Activated naive CD8-positive, alpha-beta T cell treated with anti-CD3 and anti-CD28 coated beads, Interleukin-2, amount 50 U/mL, for 24 hours (primary cell): Measurements from ENCODE around the gene BLOC1S1.

Experiments used
- ATAC-seq: fragments of 150-1000 bp; cut with Tn5 transposase; one replicate; pipeline ENCODE4 v1.10.0; 2021
- DNase-seq: peaks from one replicate; pipeline ENCODE4 v3.0.0; 2021
- H3K27ac Mint-ChIP-seq: one replicate; pipeline ENCODE4 v1.8.0; 2021; ENCODE audit warnings: mild to moderate bottlenecking, mixed read lengths
- H3K27me3 Mint-ChIP-seq: one replicate; pipeline ENCODE4 v1.8.0; 2021; ENCODE audit warnings: mixed read lengths
- H3K36me3 Mint-ChIP-seq: one replicate; pipeline ENCODE4 v1.8.0; 2021; ENCODE audit warnings: low read depth, mixed read lengths
- H3K4me1 Mint-ChIP-seq: one replicate; pipeline ENCODE4 v1.8.0; 2021; ENCODE audit warnings: mixed read lengths
- H3K4me3 Mint-ChIP-seq: one replicate; pipeline ENCODE4 v1.8.0; 2021; ENCODE audit warnings: mild to moderate bottlenecking, moderate library complexity, mixed read lengths
- H3K9me3 Mint-ChIP-seq: one replicate; pipeline ENCODE4 v1.8.0; 2021; ENCODE audit warnings: mixed read lengths

BLOC1S1 gene

GRCh38 chr12:55715833-55716581, at the start of gene BLOC1S1:
BLOC1S1 (plus strand) TSS chr12:55716046; CDS start chr12:55716052, 6 bp downstream.
- H3K4me1 Mint-ChIP-seq = peaks cover 34% of the 10 kb centered on the region
- peaks cover 5% of the 10 kb centered on the region for H3K36me3 Mint-ChIP-seq
- H3K9me3 Mint-ChIP-seq = no peaks in the 10 kb centered on the region
- peak within 1 kb of the TSS; percentile 88 for H3K4me3 Mint-ChIP-seq
- H3K27me3 Mint-ChIP-seq = peaks cover 4% of the 10 kb centered on the region
- DNase-seq (peak; percentile 96), ATAC-seq (peak; percentile 92)
- peak within 1 kb of the TSS; percentile 90 for H3K27ac Mint-ChIP-seq

GRCh38 chr12:55666508-55666907, 49.3 kb upstream of the BLOC1S1 start:
- Mint-ChIP-seq H3K27ac (no peak overlapping the region), H3K27me3 (peaks cover 2% of the 10 kb centered on the region), H3K36me3 (no peaks in the 10 kb centered on the region), H3K9me3 (no peaks in the 10 kb centered on the region), H3K4me1 (no peaks in the 10 kb centered on the region), H3K4me3 (no peak overlapping the region)
- ATAC-seq (no peak), DNase-seq (no peak)

GRCh38 chr12:55670276-55670675, 45.6 kb upstream of the BLOC1S1 start:
- ATAC-seq (no peak), DNase-seq (no peak)
- Mint-ChIP-seq H3K27me3 (peaks cover 2% of the 10 kb centered on the region), H3K4me1 (no peaks in the 10 kb centered on the region), H3K9me3 (no peaks in the 10 kb centered on the region), H3K4me3 (no peak overlapping the region), H3K27ac (no peak overlapping the region), H3K36me3 (no peaks in the 10 kb centered on the region)

GRCh38 chr12:55671746-55672145, 44.1 kb upstream of the BLOC1S1 start:
- H3K4me1 Mint-ChIP-seq = no peaks in the 10 kb centered on the region
- H3K36me3 Mint-ChIP-seq = no peaks in the 10 kb centered on the region
- H3K4me3 Mint-ChIP-seq = no peak overlapping the region
- DNase-seq (no peak), ATAC-seq (no peak)
- H3K27me3 Mint-ChIP-seq = peaks cover 2% of the 10 kb centered on the region
- no peak overlapping the region for H3K27ac Mint-ChIP-seq
- no peaks in the 10 kb centered on the region for H3K9me3 Mint-ChIP-seq

GRCh38 chr12:55673638-55674037, 42.2 kb upstream of the BLOC1S1 start:
- Mint-ChIP-seq H3K9me3 (no peaks in the 10 kb centered on the region), H3K36me3 (no peaks in the 10 kb centered on the region), H3K27me3 (peaks cover 2% of the 10 kb centered on the region), H3K4me1 (no peaks in the 10 kb centered on the region), H3K4me3 (no peak overlapping the region), H3K27ac (peak overlapping the region; percentile 3)
- ATAC-seq (no peak), DNase-seq (no peak)

- no peak overlapping the region for H3K27ac Mint-ChIP-seq
- peaks cover 9% of the 10 kb centered on the region for H3K27me3 Mint-ChIP-seq
- no peak overlapping the region for H3K4me3 Mint-ChIP-seq
- ATAC-seq (no peak), DNase-seq (no peak)
- no peaks in the 10 kb centered on the region for H3K9me3 Mint-ChIP-seq
- H3K4me1 Mint-ChIP-seq = peaks cover under 1% of the 10 kb centered on the region
- H3K36me3 Mint-ChIP-seq = no peaks in the 10 kb centered on the region
These were observed 40.2 kb upstream of the BLOC1S1 start for GRCh38 chr12:55675666-55676065.

- no peak for ATAC-seq
- DNase-seq = no peak
- Mint-ChIP-seq H3K27ac (no peak overlapping the region), H3K4me3 (no peak overlapping the region), H3K27me3 (peaks cover 18% of the 10 kb centered on the region), H3K36me3 (no peaks in the 10 kb centered on the region), H3K9me3 (no peaks in the 10 kb centered on the region), H3K4me1 (peaks cover 11% of the 10 kb centered on the region)
These were observed 39.1 kb upstream of the BLOC1S1 start for GRCh38 chr12:55676707-55677106.

- H3K9me3 Mint-ChIP-seq = no peaks in the 10 kb centered on the region
- no peak overlapping the region for H3K27ac Mint-ChIP-seq
- peaks cover 13% of the 10 kb centered on the region for H3K4me1 Mint-ChIP-seq
- H3K27me3 Mint-ChIP-seq = peaks cover 22% of the 10 kb centered on the region
- ATAC-seq = no peak
- H3K36me3 Mint-ChIP-seq = no peaks in the 10 kb centered on the region
- no peak for DNase-seq
- H3K4me3 Mint-ChIP-seq = no peak overlapping the region
These were observed 36.2 kb upstream of the BLOC1S1 start for GRCh38 chr12:55679691-55680090.

- H3K36me3 Mint-ChIP-seq = no peaks in the 10 kb centered on the region
- H3K9me3 Mint-ChIP-seq = no peaks in the 10 kb centered on the region
- H3K27ac Mint-ChIP-seq = no peak overlapping the region
- peak; percentile 75 for ATAC-seq
- H3K4me3 Mint-ChIP-seq = no peak overlapping the region
- H3K27me3 Mint-ChIP-seq = peaks cover 22% of the 10 kb centered on the region
- peaks cover 13% of the 10 kb centered on the region for H3K4me1 Mint-ChIP-seq
- no peak for DNase-seq
These were observed 34.4 kb upstream of the BLOC1S1 start for GRCh38 chr12:55681142-55682077.

GRCh38 chr12:55682087-55682796, 33.6 kb upstream of the BLOC1S1 start:
- Mint-ChIP-seq H3K9me3 (no peaks in the 10 kb centered on the region), H3K27me3 (peaks cover 22% of the 10 kb centered on the region), H3K36me3 (no peaks in the 10 kb centered on the region), H3K27ac (no peak overlapping the region), H3K4me3 (no peak overlapping the region), H3K4me1 (peaks cover 17% of the 10 kb centered on the region)
- ATAC-seq (no peak), DNase-seq (no peak)

GRCh38 chr12:55683676-55684075, 32.2 kb upstream of the BLOC1S1 start:
- no peaks in the 10 kb centered on the region for H3K9me3 Mint-ChIP-seq
- H3K4me3 Mint-ChIP-seq = no peak overlapping the region
- peaks cover 22% of the 10 kb centered on the region for H3K27me3 Mint-ChIP-seq
- no peak for ATAC-seq
- no peak for DNase-seq
- peaks cover 24% of the 10 kb centered on the region for H3K4me1 Mint-ChIP-seq
- H3K27ac Mint-ChIP-seq = no peak overlapping the region
- H3K36me3 Mint-ChIP-seq = no peaks in the 10 kb centered on the region

- H3K4me3 Mint-ChIP-seq = no peak overlapping the region
- H3K27ac Mint-ChIP-seq = no peak overlapping the region
- DNase-seq (no peak), ATAC-seq (no peak)
- peaks cover 24% of the 10 kb centered on the region for H3K4me1 Mint-ChIP-seq
- no peaks in the 10 kb centered on the region for H3K36me3 Mint-ChIP-seq
- no peaks in the 10 kb centered on the region for H3K9me3 Mint-ChIP-seq
- peaks cover 20% of the 10 kb centered on the region for H3K27me3 Mint-ChIP-seq
These were observed 31.0 kb upstream of the BLOC1S1 start for GRCh38 chr12:55684761-55685370.

- no peak overlapping the region for H3K27ac Mint-ChIP-seq
- H3K4me1 Mint-ChIP-seq = peaks cover 23% of the 10 kb centered on the region
- no peak for DNase-seq
These were observed 30.2 kb upstream of the BLOC1S1 start for GRCh38 chr12:55685671-55686070.

GRCh38 chr12:55686366-55687010, 29.4 kb upstream of the BLOC1S1 start:
- H3K36me3 Mint-ChIP-seq = no peaks in the 10 kb centered on the region
- H3K4me3 Mint-ChIP-seq = no peak overlapping the region
- DNase-seq (no peak), ATAC-seq (no peak)
- H3K4me1 Mint-ChIP-seq = peaks cover 15% of the 10 kb centered on the region
- no peaks in the 10 kb centered on the region for H3K9me3 Mint-ChIP-seq
- peaks cover 7% of the 10 kb centered on the region for H3K27me3 Mint-ChIP-seq
- no peak overlapping the region for H3K27ac Mint-ChIP-seq

More at GRCh38 chr12:55685671-55686070, 30.2 kb upstream of the BLOC1S1 start:
- Mint-ChIP-seq H3K27me3 (peaks cover 15% of the 10 kb centered on the region), H3K36me3 (no peaks in the 10 kb centered on the region), H3K9me3 (no peaks in the 10 kb centered on the region), H3K4me3 (no peak overlapping the region)
- no peak for ATAC-seq
